ENCODE measurements around the gene CTIF.

DNA sequence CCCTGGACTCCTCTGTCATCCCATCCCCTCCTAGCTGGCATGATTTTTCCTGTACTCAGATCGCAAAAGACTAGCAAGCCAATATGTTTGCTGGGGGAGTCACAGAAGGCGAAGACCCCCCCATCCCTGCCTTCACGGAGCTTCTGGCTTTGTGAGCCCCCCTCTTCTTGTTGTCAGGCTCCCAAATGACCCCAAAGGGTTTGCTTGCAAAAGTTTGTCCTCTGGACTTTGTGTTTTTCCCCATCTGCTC lies 242.0 kb downstream of the CTIF start:
- no peak for TF ChIP-seq EGR1 (IDR thresholded peaks at IDR 0.05)
- TF ChIP-seq MAX (IDR thresholded peaks at IDR 0.05) = no peak
- no peak for TF ChIP-seq EP300 (IDR thresholded peaks at IDR 0.05; ENCODE audit: borderline replicate concordance)
- TF ChIP-seq RAD21 (IDR thresholded peaks at IDR 0.05; ENCODE audit: low read depth) = no peak
- TF ChIP-seq CEBPB (IDR thresholded peaks at IDR 0.05) = no peak
